Epithelial cell of esophagus (primary cell): Measurements from ENCODE around the gene TNKS1BP1.

Experiments
- DNase-seq: peaks from one replicate; pipeline ENCODE4 v3.0.0; 2010; ENCODE audit warnings: low read depth
- H3K4me3 ChIP-seq: 2 replicates; pipeline ENCODE4 v1.5.1; 2011; ENCODE audit warnings: mild to moderate bottlenecking, low read length, control low read depth
- TF ChIP-seq, protein P1 (sequence below): IDR thresholded peaks from 2 replicates; pipeline ENCODE4 v1.5.1; 2011; ENCODE audit warnings: low read depth, mild to moderate bottlenecking, low read length, control low read depth, inconsistent platforms; ENCODE audit not compliant: insufficient read depth; ENCODE audit errors: missing control alignments

Gene TNKS1BP1

DNA sequence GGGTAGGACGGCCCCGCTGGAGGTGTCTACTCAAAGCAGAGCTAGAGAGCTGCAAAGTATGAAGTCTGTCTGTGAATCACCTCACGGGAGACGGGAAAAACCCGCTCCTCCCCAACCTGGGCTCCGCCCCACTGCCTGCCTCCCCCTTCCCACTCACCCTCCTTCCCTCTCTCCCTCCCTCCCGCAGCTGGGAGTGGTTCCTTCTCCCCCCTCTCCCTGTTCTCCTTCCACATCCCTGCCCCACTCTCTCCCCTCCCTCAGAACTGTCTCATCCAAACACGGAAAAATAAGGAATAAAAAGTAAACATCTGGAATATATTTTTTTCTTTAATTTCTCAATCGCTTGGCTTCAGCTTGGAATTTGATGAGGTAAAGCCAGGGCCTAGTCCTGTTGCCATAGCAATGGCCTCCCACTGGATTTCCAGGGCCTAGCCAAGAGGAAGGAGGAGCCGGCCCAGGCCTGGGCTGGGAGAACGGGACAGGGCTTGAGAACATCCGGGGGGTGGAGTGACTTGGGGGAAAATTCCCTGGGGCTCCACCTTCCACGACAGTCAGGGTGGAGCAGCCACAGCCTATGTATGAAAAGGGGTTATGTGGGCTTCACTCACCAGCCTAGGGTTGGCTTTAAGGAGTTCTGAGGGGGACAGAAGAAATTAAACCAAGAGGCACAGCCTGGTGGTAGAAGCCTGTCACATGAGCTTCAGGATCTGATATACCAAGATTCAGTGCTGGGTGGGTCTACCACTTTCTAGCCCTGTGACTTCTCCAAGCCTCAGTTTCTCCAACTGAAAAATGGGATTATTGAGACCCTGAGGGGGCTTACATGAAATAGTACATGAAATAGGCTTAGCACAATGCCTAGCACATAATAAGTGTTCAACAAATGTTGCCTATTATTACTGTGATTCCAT lies 2.2 kb downstream of the TNKS1BP1 start:
- peak overlapping the region; percentile 94 for H3K4me3 ChIP-seq
- TF ChIP-seq, protein P1, sequence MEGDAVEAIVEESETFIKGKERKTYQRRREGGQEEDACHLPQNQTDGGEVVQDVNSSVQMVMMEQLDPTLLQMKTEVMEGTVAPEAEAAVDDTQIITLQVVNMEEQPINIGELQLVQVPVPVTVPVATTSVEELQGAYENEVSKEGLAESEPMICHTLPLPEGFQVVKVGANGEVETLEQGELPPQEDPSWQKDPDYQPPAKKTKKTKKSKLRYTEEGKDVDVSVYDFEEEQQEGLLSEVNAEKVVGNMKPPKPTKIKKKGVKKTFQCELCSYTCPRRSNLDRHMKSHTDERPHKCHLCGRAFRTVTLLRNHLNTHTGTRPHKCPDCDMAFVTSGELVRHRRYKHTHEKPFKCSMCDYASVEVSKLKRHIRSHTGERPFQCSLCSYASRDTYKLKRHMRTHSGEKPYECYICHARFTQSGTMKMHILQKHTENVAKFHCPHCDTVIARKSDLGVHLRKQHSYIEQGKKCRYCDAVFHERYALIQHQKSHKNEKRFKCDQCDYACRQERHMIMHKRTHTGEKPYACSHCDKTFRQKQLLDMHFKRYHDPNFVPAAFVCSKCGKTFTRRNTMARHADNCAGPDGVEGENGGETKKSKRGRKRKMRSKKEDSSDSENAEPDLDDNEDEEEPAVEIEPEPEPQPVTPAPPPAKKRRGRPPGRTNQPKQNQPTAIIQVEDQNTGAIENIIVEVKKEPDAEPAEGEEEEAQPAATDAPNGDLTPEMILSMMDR: no peak
- peak; percentile 98 for DNase-seq

DNA sequence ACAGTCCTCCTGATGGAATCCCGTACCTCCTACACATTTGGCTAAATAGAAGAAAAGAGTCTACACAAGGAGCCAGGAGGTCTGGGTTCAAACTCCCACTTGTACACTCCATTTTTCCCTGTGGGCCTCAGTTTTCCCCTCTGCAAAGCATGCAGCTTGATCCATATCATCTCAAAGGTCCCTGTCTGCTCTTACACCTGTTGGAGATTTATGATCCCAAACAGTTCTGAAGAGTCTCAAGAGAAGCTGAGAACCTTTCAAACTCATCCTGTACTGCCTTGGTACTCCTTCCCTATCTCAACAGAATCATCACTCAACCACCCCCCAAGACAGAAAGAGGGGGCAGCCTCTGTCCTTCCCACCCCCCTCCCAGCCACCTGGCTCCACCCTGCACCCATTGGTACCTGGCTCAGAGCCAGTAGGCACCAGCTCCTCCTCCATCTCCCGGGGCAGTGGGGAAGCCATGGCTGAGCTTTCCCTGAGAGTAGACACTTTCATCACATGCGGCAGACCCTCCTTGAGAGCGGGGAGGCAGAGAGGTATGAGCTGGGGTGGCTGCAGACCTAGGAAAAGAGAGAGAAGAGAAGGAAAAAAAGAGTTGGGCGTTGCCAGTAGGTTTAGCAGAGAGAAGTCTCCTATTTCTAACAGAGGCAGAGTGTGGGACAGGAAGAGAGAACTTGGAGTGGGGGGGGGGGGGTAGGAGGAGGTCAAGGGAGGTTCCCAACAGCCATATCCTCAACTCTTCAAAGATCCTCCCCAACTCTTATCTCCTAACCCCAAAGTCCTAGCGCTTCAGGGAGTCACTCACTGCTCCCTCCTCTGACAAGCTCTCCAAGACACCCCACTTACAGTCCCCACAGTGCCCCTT lies 3.1 kb downstream of the TNKS1BP1 start:
- peak; percentile 35 for DNase-seq
- peak overlapping the region; percentile 94 for H3K4me3 ChIP-seq
- TF ChIP-seq, protein P1: no peak

DNA sequence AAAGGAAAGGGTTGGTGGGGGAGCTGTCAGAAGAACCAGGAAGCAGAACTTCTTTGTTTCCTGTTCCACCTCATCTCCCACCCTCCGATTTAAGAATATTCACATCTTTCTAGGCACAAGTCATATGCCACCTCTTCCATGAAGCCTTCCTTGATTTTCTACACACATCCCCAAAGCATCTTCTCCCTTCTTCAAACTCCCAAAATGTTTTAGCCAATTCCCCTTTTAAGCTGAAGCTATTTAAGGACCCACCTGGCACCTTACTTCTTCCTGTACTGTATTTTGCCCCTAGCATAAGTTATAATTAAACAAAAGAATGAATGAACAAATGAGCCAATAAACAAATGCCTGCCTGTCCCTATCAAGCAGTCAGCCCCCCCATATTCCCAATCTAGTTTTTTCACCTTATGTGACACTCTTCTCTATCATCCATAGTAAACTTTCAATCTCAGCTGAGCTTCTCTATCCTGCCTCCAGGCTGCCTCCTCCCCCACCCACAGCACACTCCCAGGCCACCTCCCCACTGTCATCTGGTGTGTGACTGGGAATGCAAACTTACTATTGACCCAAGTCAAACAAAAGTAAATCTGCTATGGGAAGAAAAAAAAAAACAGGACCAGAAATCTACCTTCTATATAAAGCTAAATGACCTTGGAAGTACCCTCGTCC lies 3.9 kb downstream of the TNKS1BP1 start:
- peak overlapping the region; percentile 94 for H3K4me3 ChIP-seq
- TF ChIP-seq, protein P1: peak; percentile 7
- no peak for DNase-seq

DNA sequence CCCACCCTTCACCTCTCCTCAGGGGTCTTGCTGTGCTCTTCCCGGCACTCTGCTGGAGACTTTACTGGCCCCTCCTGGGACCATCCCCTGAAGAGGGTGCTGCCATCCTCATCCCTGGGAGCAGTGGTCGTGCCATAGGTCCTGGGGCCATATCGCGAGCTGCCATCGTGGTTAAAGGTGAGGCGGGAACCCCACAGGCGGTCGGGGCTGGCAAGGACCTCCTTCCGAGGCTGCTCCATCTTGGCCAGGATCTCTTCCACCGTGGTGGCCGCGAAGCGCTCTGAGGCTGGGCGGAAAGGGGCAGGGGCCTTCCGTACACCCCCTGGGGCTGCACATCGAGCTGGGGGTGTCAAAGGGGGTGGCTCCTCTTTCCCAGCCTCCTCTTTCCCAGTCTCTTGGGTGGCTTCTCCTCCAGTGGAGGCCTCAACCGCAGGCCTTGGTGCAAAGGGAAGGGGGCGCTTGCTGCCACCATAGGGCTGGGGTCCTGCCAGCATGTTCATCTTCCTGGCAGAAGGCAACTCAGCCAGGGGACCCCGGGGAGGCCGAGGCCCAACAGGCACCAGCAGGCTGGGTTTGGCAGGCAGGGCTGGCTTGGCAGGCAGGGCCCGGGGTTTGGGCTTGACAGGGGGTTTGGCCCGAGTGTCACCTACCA lies 4.6 kb downstream of the TNKS1BP1 start:
- TF ChIP-seq, protein P1: no peak
- no peak for DNase-seq
- peak overlapping the region; percentile 94 for H3K4me3 ChIP-seq

DNA sequence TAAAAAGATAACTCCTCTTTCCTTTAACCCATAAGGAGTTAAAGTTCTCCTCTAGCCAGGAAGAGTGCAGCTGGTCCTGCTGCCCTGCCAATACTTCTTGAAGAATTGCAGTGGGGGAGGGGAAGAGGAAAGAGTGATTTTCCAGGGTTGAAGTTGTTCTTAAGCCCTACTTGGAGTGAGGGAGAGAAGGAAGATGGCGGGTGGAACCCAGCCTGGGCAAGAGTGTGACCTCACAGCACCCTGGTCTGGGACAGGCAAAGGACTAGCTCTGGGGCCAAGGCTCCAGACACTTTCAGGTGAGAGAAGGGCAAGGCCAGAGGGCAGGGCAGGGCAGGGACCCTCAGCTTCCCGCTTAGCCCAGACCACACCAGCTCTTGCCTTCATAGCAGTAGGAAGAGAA lies 6.6 kb downstream of the TNKS1BP1 start:
- no peak overlapping the region for H3K4me3 ChIP-seq
- DNase-seq: no peak
- TF ChIP-seq, protein P1: no peak

DNA sequence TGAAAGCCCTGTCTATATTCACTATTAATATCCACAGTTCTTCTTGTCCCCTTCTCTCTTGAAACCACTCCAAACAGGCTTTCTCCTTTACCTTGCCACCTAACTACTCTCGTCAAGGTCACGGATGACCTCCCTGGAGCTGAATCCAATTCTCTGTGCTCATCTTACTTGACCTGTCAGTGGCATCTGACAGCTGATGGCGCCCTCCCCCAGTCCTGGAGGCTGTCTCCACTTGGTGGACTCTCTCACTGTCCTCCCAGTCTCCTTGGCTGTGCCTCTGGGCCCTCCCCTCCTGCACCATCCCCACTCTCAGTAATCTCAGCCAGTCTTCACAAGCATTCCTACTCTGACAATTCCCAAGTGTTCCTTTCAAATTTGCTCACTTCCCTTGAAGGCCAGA lies 8.7 kb downstream of the TNKS1BP1 start:
- DNase-seq: no peak
- H3K4me3 ChIP-seq: no peak overlapping the region
- TF ChIP-seq, protein P1: no peak
